ENCODE data around the gene IL31.
"Not testable (repeated sequence)": the region's sequence is repeated elsewhere in the genome, so short reads cannot be mapped to it uniquely, and the experiment has no call there.

IL31 gene
- 0 reads per million in 4 donors for total RNA-seq

- no peak for DNase-seq
Measured at GRCh38 chr12:122174155-122174845, at the start of gene IL31. Gene IL31, minus strand, starts transcription at chr12:122174221. Its CDS starts 49 bp downstream, at chr12:122174172.

- DNase-seq = no peak
Measured at GRCh38 chr12:122216445-122216844, 42.4 kb upstream of the IL31 start.

- no peak for DNase-seq
Measured at GRCh38 chr12:122215771-122216170, 41.8 kb upstream of the IL31 start.

GRCh38 chr12:122208073-122208820, 34.2 kb upstream of the IL31 start:
- no peak for DNase-seq

- no peak for DNase-seq
Measured at GRCh38 chr12:122207391-122207790, 33.4 kb upstream of the IL31 start.

- no peak for DNase-seq
Measured at GRCh38 chr12:122206976-122207375, 33.0 kb upstream of the IL31 start.

GRCh38 chr12:122206111-122206881, 32.3 kb upstream of the IL31 start:
- DNase-seq = no peak

- DNase-seq = no peak
Measured at GRCh38 chr12:122205053-122205925, 31.3 kb upstream of the IL31 start.

- peak in 1 of 5 donors; percentile 23 for DNase-seq
Measured at GRCh38 chr12:122204167-122205052, 30.4 kb upstream of the IL31 start.

- DNase-seq = peak; percentile 27 to 65 (median 62)
Measured at GRCh38 chr12:122203301-122204166, 29.5 kb upstream of the IL31 start, which contains the start of gene B3GNT4. Gene B3GNT4, plus strand, starts transcription at chr12:122203709. Its CDS starts 910 bp downstream, at chr12:122204619.

- DNase-seq = not testable (repeated sequence)
Measured at GRCh38 chr12:122202811-122203210, 28.8 kb upstream of the IL31 start.

- DNase-seq = no peak
Measured at GRCh38 chr12:122202017-122202416, 28.0 kb upstream of the IL31 start.

- no peak for DNase-seq
Measured at GRCh38 chr12:122201381-122201780, 27.4 kb upstream of the IL31 start.

- DNase-seq = no peak
Measured at GRCh38 chr12:122200541-122201175, 26.6 kb upstream of the IL31 start.

GRCh38 chr12:122199484-122200355, 25.7 kb upstream of the IL31 start:
- no peak for DNase-seq

- DNase-seq = no peak
Measured at GRCh38 chr12:122197612-122197966, 23.6 kb upstream of the IL31 start.

GRCh38 chr12:122195405-122195804, 21.4 kb upstream of the IL31 start:
- DNase-seq = no peak

GRCh38 chr12:122194804-122195203, 20.8 kb upstream of the IL31 start:
- DNase-seq = no peak

GRCh38 chr12:122192441-122192840, 18.4 kb upstream of the IL31 start:
- DNase-seq = no peak
